Keratinocyte (primary cell): ENCODE data around the gene SKP1. TPM values are rescaled to one million over a fixed set of nuclear protein-coding genes. Genes with fewer than 3 reads are reported as not detected.
A peak's percentile ranks its signal among the peaks of the same experiment; 100 is the strongest.

Experiments used
- DNase-seq: peaks from one replicate; pipeline ENCODE4 v3.0.0-alpha.2; 2011; ENCODE audit warnings: low read depth, missing footprints, low spot score
- FAIRE-seq: peaks from 2 replicates; lab custom pipeline; 2011; peaks lifted over from hg19 to GRCh38; lab: Jason Lieb, UNC
- H2AFZ ChIP-seq: 2 replicates; pipeline ENCODE4 v1.6.0; 2012; ENCODE audit warnings: low read length, control low read depth, inconsistent platforms; ENCODE audit not compliant: control insufficient read depth
- H3K27ac ChIP-seq: 2 replicates; pipeline ENCODE4 v1.5.1; 2011; ENCODE audit warnings: low read length; ENCODE audit not compliant: control insufficient read depth, insufficient read depth
- H3K27me3 ChIP-seq: 3 replicates; pipeline ENCODE4 v1.6.0; 2011; ENCODE audit warnings: low read length; ENCODE audit not compliant: control insufficient read depth, insufficient read depth; ENCODE audit errors: extremely low read depth
- H3K36me3 ChIP-seq, 2 experiments: 2 replicates in 1 of 2; 3 replicates in 1 of 2; pipeline ENCODE4 v1.5.1; 2011; ENCODE audit warnings: low read length in 2 of 2, mild to moderate bottlenecking in 1 of 2; ENCODE audit not compliant: control insufficient read depth in 2 of 2, insufficient read depth in 2 of 2; ENCODE audit errors: extremely low read depth in 1 of 2
- H3K4me1 ChIP-seq: 3 replicates; pipeline ENCODE4 v1.5.1; 2011; ENCODE audit warnings: low read length; ENCODE audit not compliant: control insufficient read depth, insufficient read depth; ENCODE audit errors: extremely low read depth
- H3K4me2 ChIP-seq: 3 replicates; pipeline ENCODE4 v1.6.0; 2011; ENCODE audit warnings: low read depth, low read length; ENCODE audit not compliant: control insufficient read depth, insufficient read depth; ENCODE audit errors: extremely low read depth
- H3K4me3 ChIP-seq, 3 experiments: fragments of 200-600 bp in 1 of 3; sonication (generic) in 1 of 3; 2 replicates in 2 of 3; 3 replicates in 1 of 3; pipeline ENCODE4 v1.5.1; 2011 to 2016; ENCODE audit warnings: low read length in 3 of 3, mild to moderate bottlenecking in 3 of 3, control low read depth in 2 of 3, inconsistent platforms in 1 of 3, low read depth in 1 of 3, mixed read lengths in 1 of 3, mixed run types in 1 of 3, moderate library complexity in 1 of 3; ENCODE audit not compliant: control insufficient read depth in 2 of 3, insufficient read depth in 2 of 3; ENCODE audit errors: extremely low read depth in 1 of 3
- H3K79me2 ChIP-seq: 2 replicates; pipeline ENCODE4 v1.6.0; 2012; ENCODE audit warnings: low read length; ENCODE audit not compliant: control insufficient read depth, insufficient read depth
- H3K9ac ChIP-seq: 3 replicates; pipeline ENCODE4 v1.6.0; 2011; ENCODE audit warnings: low read length; ENCODE audit not compliant: control insufficient read depth, insufficient read depth; ENCODE audit errors: extremely low read depth
- H3K9me1 ChIP-seq: 3 replicates; pipeline ENCODE4 v1.6.0; 2011; ENCODE audit warnings: low read length; ENCODE audit not compliant: control insufficient read depth, insufficient read depth; ENCODE audit errors: extremely low read depth
- H3K9me3 ChIP-seq: 2 replicates; pipeline ENCODE4 v1.5.1; 2012; ENCODE audit warnings: low read depth, low read length; ENCODE audit not compliant: control insufficient read depth
- H4K20me1 ChIP-seq: 3 replicates; pipeline ENCODE4 v1.6.0; 2011; ENCODE audit warnings: low read length; ENCODE audit not compliant: control insufficient read depth, insufficient read depth; ENCODE audit errors: extremely low read depth
- CTCF ChIP-seq, 3 experiments: IDR thresholded peaks in 1 of 3; conservative IDR thresholded peaks in 1 of 3; optimal IDR thresholded peaks in 1 of 3; 2 replicates in 2 of 3; 3 replicates in 1 of 3; pipeline versions ENCODE3 to v1.5.1; 2011; ENCODE audit warnings: low read length in 3 of 3, mild to moderate bottlenecking in 3 of 3, moderate library complexity in 2 of 3, control low read depth in 1 of 3, inconsistent platforms in 1 of 3; ENCODE audit not compliant: insufficient read depth in 2 of 3; ENCODE audit errors: extremely low read depth in 1 of 3
- EZH2 ChIP-seq: IDR thresholded peaks from one replicate; pipeline ENCODE4 v1.6.1; 2012; ENCODE audit warnings: inconsistent platforms, mild to moderate bottlenecking, low read length, moderate library complexity
- dilution Hi-C: fragments of 300-500 bp; cut with MboI; formaldehyde crosslinking; loops from one replicate; pipeline ENCODE4 v1.7.0; 2020; ENCODE audit warnings: low sequenced_read_pairs; ENCODE audit not compliant: extremely low pct_ligation_motif_present
- polyA plus RNA-seq, 5 experiments: library from polyadenylated mRNA; depleted of rRNA in 3 of 5; stranded (reverse) in 3 of 5; stranded (forward) in 1 of 5; unstranded in 1 of 5; fragments of >200 nt; gene quantifications; 1 replicate in 1 of 5; 2 replicates in 3 of 5; 3 replicates in 1 of 5; pipeline versions ENCODE4 v1.2.1 to v1.2.3, GENCODE V29; 2011 to 2012; ENCODE audit warnings: missing spikeins in 2 of 5, low read depth in 1 of 5, low replicate concordance in 1 of 5

SKP1 gene
- polyA plus RNA-seq, 1 donor (not counting 4 experiments of a cell fraction or from before 2014, with no cell fraction given) = 444 TPM

GRCh38 chr5:134110382-134110781, 66.4 kb downstream of the SKP1 start:
- no peaks in the 10 kb centered on the region for H3K9me1 ChIP-seq
- H3K4me1 ChIP-seq = peaks cover 19% of the 10 kb centered on the region
- peaks cover 10% of the 10 kb centered on the region for H3K27me3 ChIP-seq
- dilution Hi-C loops = no loop called here
- H3K27ac ChIP-seq = no peak overlapping the region
- H3K79me2 ChIP-seq = no peaks in the 10 kb centered on the region
- H2AFZ ChIP-seq = peak overlapping the region; percentile 48
- no peak for DNase-seq
- H3K4me2 ChIP-seq = peak overlapping the region; percentile 69
- no peaks in the 10 kb centered on the region for H4K20me1 ChIP-seq
- no peak overlapping the region for H3K4me3 ChIP-seq
- H3K9ac ChIP-seq = no peak overlapping the region
- no peak for TF ChIP-seq CTCF (optimal IDR thresholded peaks at IDR 0.05 in 1 of 3, IDR thresholded peaks at IDR 0.05 in 1 of 3, conservative IDR thresholded peaks at IDR 0.05 in 1 of 3; ENCODE audit: extremely low read depth in 1 of 3, insufficient read depth in 2 of 3, low read length in 3 of 3)
- TF ChIP-seq EZH2 = no peak
- peak; percentile 72 for FAIRE-seq
- no peaks in the 10 kb centered on the region for H3K36me3 ChIP-seq
- no peaks in the 10 kb centered on the region for H3K9me3 ChIP-seq

GRCh38 chr5:134107779-134108178, 69.0 kb downstream of the SKP1 start:
- TF ChIP-seq CTCF (optimal IDR thresholded peaks at IDR 0.05 in 1 of 3, IDR thresholded peaks at IDR 0.05 in 1 of 3, conservative IDR thresholded peaks at IDR 0.05 in 1 of 3; ENCODE audit: extremely low read depth in 1 of 3, insufficient read depth in 2 of 3, low read length in 3 of 3) (no peak), EZH2 (no peak)
- no peaks in the 10 kb centered on the region for H3K9me3 ChIP-seq
- DNase-seq (no peak), FAIRE-seq (no peak)
- dilution Hi-C loops = no loop called here
- no peak overlapping the region for H3K4me3 ChIP-seq
- no peak overlapping the region for H3K4me2 ChIP-seq
- H2AFZ ChIP-seq = no peak overlapping the region
- H4K20me1 ChIP-seq = no peaks in the 10 kb centered on the region
- peaks cover 4% of the 10 kb centered on the region for H3K27me3 ChIP-seq
- peaks cover 14% of the 10 kb centered on the region for H3K4me1 ChIP-seq
- H3K79me2 ChIP-seq = no peaks in the 10 kb centered on the region
- no peak overlapping the region for H3K9ac ChIP-seq
- no peaks in the 10 kb centered on the region for H3K9me1 ChIP-seq
- H3K36me3 ChIP-seq = no peaks in the 10 kb centered on the region
- no peak overlapping the region for H3K27ac ChIP-seq
